ENCODE data around the gene ITGAL.

Gene ITGAL

GRCh38 chr16:30567160-30567990, 94.8 kb downstream of the ITGAL start:
- DNase-seq (ENCODE audit: low spot score): no peak

- no peak for DNase-seq (ENCODE audit: low spot score)
Observed at GRCh38 chr16:30567991-30568638, 95.6 kb downstream of the ITGAL start.

- no peak for DNase-seq (ENCODE audit: low spot score)
Observed at GRCh38 chr16:30569281-30569680, 96.7 kb downstream of the ITGAL start.

GRCh38 chr16:30569746-30570635, 97.4 kb downstream of the ITGAL start:
- DNase-seq (ENCODE audit: low spot score): no peak

- DNase-seq (ENCODE audit: low spot score): peak; percentile 26
Observed at GRCh38 chr16:30570636-30571444, 98.3 kb downstream of the ITGAL start.

- peak; percentile 99 for DNase-seq (ENCODE audit: low spot score)
Observed at GRCh38 chr16:30571445-30572322, 99.1 kb downstream of the ITGAL start, which contains the start of gene ZNF688. TSS of gene ZNF688 (minus strand) at chr16:30571714. CDS start at chr16:30571629, 85 bp downstream.

Data from globus pallidus (tissue), 1 donor.